Thoracic aorta (tissue), 2 donors: ENCODE results near the gene PPEF2. TPM values are rescaled to one million over a fixed set of nuclear protein-coding genes. Genes with fewer than 3 reads are reported as not detected.

ENCODE experiments used
- ATAC-seq: fragments of 150-250 bp; one replicate; pipeline ENCODE4 v1.8.0; 2017; ENCODE audit warnings: low read depth; ENCODE audit not compliant: insufficient number of reproducible peaks, low FRiP score
- DNase-seq: peaks from one replicate; pipeline ENCODE4 v3.0.0-alpha.2; 2020; ENCODE audit warnings: low spot score
- H3K27ac ChIP-seq, 2 donors: fragments of 200-600 bp; sonication (generic); 1 replicate in 1 of 2; 2 replicates in 1 of 2; pipeline ENCODE4 v1.5.1; 2016; ENCODE audit warnings: mild to moderate bottlenecking in 2 of 2, moderate library complexity in 2 of 2
- H3K27me3 ChIP-seq: fragments of 200-600 bp; sonication (generic); replicated peaks from 2 replicates; pipeline ENCODE4 v1.6.0; 2016; ENCODE audit warnings: mild to moderate bottlenecking; ENCODE audit not compliant: insufficient read depth
- H3K36me3 ChIP-seq: fragments of 200-600 bp; sonication (generic); one replicate; pipeline ENCODE4 v1.5.1; 2016
- H3K4me1 ChIP-seq, 2 donors: fragments of 200-600 bp; sonication (generic); 1 replicate in 1 of 2; 2 replicates in 1 of 2; pipeline versions ENCODE4 v1.5.1 to v1.6.0; 2016; ENCODE audit warnings: low read depth in 2 of 2, mild to moderate bottlenecking in 1 of 2; ENCODE audit not compliant: control insufficient read depth in 1 of 2
- H3K4me3 ChIP-seq: fragments of 200-600 bp; sonication (generic); 2 replicates; pipeline ENCODE4 v1.5.1; 2016; ENCODE audit warnings: mild to moderate bottlenecking
- H3K9me3 ChIP-seq: fragments of 200-600 bp; sonication (generic); 2 replicates; pipeline ENCODE4 v1.5.1; 2016
- total RNA-seq, 2 donors: library from RNA; depleted of rRNA; stranded (reverse); fragments of >200 nt; gene quantifications; one replicate each; pipeline versions ENCODE4 v1.1.0 to v1.2.3, GENCODE V29; 2016
- TF ChIP-seq, protein P1 (sequence below): fragments of 200-600 bp; sonication (generic); IDR thresholded peaks from one replicate; pipeline ENCODE4 v1.5.1; 2019; ENCODE audit warnings: antibody characterized with exemption

PPEF2 gene
- total RNA-seq, 2 donors from 2014 or later: 0.21 TPM; not detected in 1

DNA sequence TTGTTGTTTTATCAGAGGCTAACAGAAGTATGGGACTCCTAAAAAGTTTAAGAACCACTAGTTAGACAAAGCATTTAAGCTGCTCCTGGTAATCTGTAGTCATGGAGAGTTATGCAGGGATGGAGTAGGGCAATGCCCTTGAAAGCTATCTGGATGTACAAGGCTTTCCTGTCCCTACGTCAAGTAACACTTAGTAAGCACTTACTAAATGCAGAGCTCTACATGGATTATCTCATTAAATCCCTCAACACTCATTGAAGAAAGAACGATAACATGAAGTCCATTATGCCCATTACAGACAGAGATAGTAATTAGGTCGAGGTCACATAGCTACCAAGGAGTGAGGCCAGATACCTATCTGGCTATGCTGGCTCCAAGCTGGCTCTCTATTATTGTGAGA, 33.2 kb downstream of the PPEF2 start:
- Histone ChIP-seq H3K9me3 (no peaks in the 10 kb centered on the region), H3K27me3 (no peaks in the 10 kb centered on the region), H3K4me3 (no peak overlapping the region), H3K4me1 (no peaks in the 10 kb centered on the region), H3K27ac (no peak overlapping the region), H3K36me3 (no peaks in the 10 kb centered on the region)
- TF ChIP-seq, protein P1, sequence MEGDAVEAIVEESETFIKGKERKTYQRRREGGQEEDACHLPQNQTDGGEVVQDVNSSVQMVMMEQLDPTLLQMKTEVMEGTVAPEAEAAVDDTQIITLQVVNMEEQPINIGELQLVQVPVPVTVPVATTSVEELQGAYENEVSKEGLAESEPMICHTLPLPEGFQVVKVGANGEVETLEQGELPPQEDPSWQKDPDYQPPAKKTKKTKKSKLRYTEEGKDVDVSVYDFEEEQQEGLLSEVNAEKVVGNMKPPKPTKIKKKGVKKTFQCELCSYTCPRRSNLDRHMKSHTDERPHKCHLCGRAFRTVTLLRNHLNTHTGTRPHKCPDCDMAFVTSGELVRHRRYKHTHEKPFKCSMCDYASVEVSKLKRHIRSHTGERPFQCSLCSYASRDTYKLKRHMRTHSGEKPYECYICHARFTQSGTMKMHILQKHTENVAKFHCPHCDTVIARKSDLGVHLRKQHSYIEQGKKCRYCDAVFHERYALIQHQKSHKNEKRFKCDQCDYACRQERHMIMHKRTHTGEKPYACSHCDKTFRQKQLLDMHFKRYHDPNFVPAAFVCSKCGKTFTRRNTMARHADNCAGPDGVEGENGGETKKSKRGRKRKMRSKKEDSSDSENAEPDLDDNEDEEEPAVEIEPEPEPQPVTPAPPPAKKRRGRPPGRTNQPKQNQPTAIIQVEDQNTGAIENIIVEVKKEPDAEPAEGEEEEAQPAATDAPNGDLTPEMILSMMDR: no peak
- ATAC-seq (no peak), DNase-seq (no peak)

DNA sequence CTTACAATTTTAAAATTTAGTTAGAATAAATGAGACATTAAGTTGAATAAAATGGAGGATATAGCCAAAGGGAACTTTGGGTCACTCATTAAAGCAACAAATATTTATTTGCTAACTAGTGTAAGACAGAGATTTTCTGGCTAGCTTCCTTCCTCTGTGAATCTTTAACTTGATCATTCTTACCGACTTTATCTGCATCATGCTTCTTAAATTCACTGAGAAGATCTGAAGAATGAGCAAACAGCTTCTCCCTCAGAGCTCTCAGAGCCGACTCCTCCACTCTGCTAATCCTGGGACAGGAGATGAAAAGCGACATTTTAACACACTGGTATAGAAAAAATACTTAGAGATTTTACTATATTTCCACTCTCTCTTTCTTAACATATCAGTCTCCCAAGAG, 35.1 kb downstream of the PPEF2 start:
- H3K4me1 ChIP-seq: no peaks in the 10 kb centered on the region
- H3K27me3 ChIP-seq: no peaks in the 10 kb centered on the region
- H3K9me3 ChIP-seq: no peaks in the 10 kb centered on the region
- TF ChIP-seq, protein P1: no peak
- DNase-seq (no peak), ATAC-seq (no peak)
- no peak overlapping the region for H3K4me3 ChIP-seq
- H3K27ac ChIP-seq: no peak overlapping the region
- no peaks in the 10 kb centered on the region for H3K36me3 ChIP-seq

DNA sequence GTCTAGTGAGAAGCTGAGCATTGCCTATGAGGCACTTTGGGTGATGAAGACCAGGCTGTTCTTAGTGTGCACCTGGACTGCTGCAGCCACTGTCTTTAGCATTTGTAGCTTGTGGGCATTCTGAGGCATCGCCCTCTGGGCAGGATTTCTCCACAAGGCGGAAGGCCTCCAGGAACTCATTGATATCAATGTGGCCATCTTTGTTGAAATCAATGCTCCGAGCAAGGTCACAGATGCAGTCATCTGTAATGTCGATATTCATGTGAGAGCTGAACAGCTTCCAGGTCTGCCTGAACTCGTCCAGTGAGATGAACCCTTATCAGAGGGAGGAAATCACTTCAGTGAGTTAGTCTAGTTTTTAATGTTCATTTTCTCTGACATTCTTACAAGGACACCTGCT, 41.6 kb downstream of the PPEF2 start:
- no peak for DNase-seq
- TF ChIP-seq, protein P1: no peak
- Histone ChIP-seq H3K27ac (no peak overlapping the region), H3K36me3 (no peaks in the 10 kb centered on the region), H3K4me1 (no peaks in the 10 kb centered on the region), H3K9me3 (no peaks in the 10 kb centered on the region), H3K4me3 (no peak overlapping the region), H3K27me3 (no peaks in the 10 kb centered on the region)
- ATAC-seq: no peak

DNA sequence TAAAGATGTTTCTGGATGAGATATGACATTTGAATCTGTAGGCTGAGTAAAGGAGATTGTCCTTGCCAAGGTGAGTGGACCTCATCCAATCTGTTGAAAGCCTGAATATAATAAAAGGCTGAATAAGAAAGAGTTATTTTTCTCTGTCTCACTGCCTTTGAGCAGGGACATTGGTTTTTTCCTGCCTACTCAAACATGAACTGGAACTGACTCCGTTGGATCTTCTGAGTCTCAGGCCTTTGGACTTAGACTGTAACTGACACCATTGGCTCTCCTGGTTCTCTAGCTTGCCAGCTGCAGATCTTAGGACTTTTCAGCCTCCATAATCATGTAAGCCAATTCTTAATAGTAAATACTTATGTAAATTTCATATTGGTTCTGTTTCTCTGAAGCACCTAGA, 43.5 kb downstream of the PPEF2 start:
- H3K4me3 ChIP-seq: no peak overlapping the region
- ATAC-seq (no peak), DNase-seq (no peak)
- H3K4me1 ChIP-seq: no peaks in the 10 kb centered on the region
- H3K36me3 ChIP-seq: no peaks in the 10 kb centered on the region
- no peak overlapping the region for H3K27ac ChIP-seq
- TF ChIP-seq, protein P1: no peak
- H3K9me3 ChIP-seq: no peaks in the 10 kb centered on the region
- H3K27me3 ChIP-seq: no peaks in the 10 kb centered on the region

DNA sequence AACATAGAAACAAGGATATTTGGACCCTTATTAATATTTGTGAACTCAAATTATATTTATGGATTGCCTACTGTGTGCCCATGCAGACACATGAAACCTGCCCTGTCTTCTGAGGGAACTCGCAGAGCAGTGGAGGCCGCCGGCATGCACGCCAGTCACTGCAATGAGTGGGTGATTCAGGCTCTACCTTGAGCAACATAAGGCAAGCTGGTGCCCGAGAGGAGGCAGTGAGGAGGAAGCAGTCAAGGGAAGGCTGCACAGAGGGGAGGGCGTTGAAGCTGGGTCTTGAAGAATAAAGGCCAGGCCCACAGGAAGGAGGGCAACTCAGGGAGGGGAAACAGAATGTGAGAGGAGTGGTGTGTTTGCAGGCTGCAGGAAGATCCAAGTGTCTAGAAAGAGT, 52.8 kb downstream of the PPEF2 start:
- TF ChIP-seq, protein P1: no peak
- Histone ChIP-seq H3K9me3 (no peaks in the 10 kb centered on the region), H3K4me1 (peaks cover 7 to 10% of the 10 kb centered on the region in 2 donors), H3K4me3 (no peak overlapping the region), H3K27me3 (no peaks in the 10 kb centered on the region), H3K36me3 (no peaks in the 10 kb centered on the region), H3K27ac (no peak overlapping the region)
- ATAC-seq (no peak), DNase-seq (no peak)
